HPDE6-E6E7 (cell line): ENCODE measurements around the gene CD248.
"Not testable (repeated sequence)": the region's sequence is repeated elsewhere in the genome, so short reads cannot be mapped to it uniquely, and the experiment has no call there.

Experiments used
- DNase-seq: peaks from one replicate; pipeline ENCODE4 v3.0.0; 2011; ENCODE audit warnings: missing footprints; ENCODE audit errors: extremely low spot score

Gene CD248

GRCh38 chr11:66316849-66317251, at the start of gene CD248:
Gene CD248, minus strand, starts transcription at chr11:66317044. Its CDS starts 17 bp downstream, at chr11:66317027.
- no peak for DNase-seq

- no peak for DNase-seq
These were observed 49.1 kb upstream of the CD248 start for GRCh38 chr11:66365711-66366619.

GRCh38 chr11:66365166-66365565, 48.3 kb upstream of the CD248 start:
- DNase-seq = no peak

GRCh38 chr11:66363805-66364535, 47.1 kb upstream of the CD248 start:
- no peak for DNase-seq

GRCh38 chr11:66363187-66363601, 46.4 kb upstream of the CD248 start:
- no peak for DNase-seq

- DNase-seq = no peak
These were observed 45.8 kb upstream of the CD248 start for GRCh38 chr11:66362481-66363147.

- DNase-seq = no peak
These were observed 44.7 kb upstream of the CD248 start for GRCh38 chr11:66361502-66361941.

- no peak for DNase-seq
These were observed 43.7 kb upstream of the CD248 start for GRCh38 chr11:66360406-66361073.

GRCh38 chr11:66359662-66360087, 42.8 kb upstream of the CD248 start:
- no peak for DNase-seq

GRCh38 chr11:66350560-66351235, 33.9 kb upstream of the CD248 start:
- not testable (repeated sequence) for DNase-seq

- no peak for DNase-seq
These were observed 32.2 kb upstream of the CD248 start for GRCh38 chr11:66349084-66349386.

GRCh38 chr11:66347425-66348276, 30.8 kb upstream of the CD248 start, which contains the start of gene B4GAT1:
Gene B4GAT1, minus strand, starts transcription at chr11:66347629. Its CDS starts 84 bp downstream, at chr11:66347545.
- DNase-seq = peak; percentile 65

- no peak for DNase-seq
These were observed 29.9 kb upstream of the CD248 start for GRCh38 chr11:66346476-66347424.

GRCh38 chr11:66345316-66345649, 28.4 kb upstream of the CD248 start:
- no peak for DNase-seq

GRCh38 chr11:66344550-66345315, 27.9 kb upstream of the CD248 start, which contains the start of gene BRMS1:
Gene BRMS1, minus strand, starts transcription at chr11:66345104. Its CDS starts 2,870 bp downstream, at chr11:66342234.
- DNase-seq = peak; percentile 90

GRCh38 chr11:66343176-66343575, 26.3 kb upstream of the CD248 start:
- no peak for DNase-seq

GRCh38 chr11:66341502-66342126, 24.8 kb upstream of the CD248 start:
- no peak for DNase-seq
